ENCODE data around the gene RNF40.
A peak's percentile ranks its signal among the peaks of the same experiment; 100 is the strongest.

RNF40 gene

DNA sequence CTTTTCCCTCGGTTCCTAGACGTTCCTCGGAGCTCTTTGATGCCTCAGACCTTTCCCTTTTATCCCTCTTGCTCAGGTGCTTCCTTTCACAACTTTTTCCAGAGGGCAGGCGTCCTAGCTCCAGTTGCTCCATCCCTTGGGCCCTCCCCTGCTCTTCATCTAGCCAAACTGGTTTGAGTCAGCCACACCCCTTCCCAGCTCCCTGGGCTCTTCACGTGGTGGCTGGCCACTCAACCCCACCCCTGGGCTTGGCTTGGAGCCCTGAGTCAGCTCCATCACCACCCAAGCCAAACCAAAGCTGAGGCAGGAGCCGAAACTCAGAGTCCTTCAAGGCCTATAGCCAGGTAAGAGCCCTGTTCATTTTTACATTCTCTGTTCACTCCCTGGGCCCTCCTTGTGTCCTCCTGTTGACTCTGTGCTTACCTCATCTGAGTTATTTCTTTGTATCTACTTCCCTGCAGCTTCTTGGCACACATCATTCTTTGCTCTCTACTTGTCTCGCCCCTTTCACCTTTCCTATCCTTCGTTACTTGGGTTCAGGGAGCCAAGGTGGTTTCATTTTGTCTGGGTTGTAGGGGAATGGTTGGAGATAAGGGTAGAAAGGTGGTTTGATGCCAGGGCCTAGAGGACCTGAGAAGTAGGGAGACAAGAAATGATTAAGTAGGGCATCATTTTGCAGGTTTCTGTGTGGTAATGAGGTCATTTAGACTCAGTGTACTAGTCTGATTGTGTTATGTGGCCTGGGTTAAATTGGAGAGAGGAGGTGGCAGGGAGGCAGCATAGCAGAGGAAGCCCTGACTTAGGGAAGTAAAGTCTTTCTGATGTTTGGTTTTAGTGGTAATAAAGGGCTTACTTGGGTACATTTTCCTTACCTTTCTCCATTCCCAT lies 21.5 kb upstream of the RNF40 start:
- peak; percentile 96 for DNase-seq (ENCODE audit: low spot score)

DNA sequence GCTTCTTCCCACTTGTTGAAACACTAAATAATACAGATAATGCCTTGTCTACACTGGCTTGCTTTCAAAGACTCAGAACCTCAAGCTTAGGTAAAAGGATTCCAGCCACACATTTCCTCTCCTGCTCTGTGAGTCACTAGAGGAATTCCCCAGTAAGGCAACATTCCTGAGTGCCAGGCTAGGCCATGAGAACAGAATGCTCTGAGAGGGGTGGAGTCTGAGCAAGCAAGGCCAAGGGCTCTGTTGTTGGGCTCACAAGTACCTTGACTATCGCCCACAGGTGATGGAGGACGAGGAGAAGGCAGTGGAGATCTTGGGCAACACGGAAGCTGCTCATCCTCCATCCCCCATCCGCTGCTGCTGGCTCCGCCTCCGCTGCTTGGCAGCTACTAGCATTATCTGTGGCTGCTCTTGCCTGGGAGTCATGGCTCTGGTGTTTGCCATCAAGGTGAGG lies 20.6 kb upstream of the RNF40 start:
- peak; percentile 87 for DNase-seq (ENCODE audit: low spot score)

DNA sequence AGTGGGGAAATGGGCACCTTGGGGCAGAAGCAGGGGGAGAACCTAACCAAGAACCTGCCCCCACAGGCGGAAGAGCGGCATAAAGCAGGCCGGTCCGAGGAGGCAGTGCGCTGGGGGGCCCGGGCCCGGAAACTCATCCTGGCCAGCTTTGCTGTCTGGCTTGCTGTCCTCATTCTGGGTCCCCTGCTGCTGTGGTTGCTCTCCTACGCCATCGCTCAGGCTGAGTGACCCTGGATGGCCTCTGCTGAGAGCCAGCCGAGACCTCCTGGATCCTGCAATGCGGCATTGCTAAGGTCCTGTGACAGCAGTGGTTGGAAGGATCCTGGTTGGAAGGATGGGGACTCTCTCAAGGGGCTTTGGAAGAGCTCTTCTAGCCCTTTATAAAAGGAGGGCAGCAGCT lies 18.4 kb upstream of the RNF40 start:
- DNase-seq (ENCODE audit: low spot score): no peak

DNA sequence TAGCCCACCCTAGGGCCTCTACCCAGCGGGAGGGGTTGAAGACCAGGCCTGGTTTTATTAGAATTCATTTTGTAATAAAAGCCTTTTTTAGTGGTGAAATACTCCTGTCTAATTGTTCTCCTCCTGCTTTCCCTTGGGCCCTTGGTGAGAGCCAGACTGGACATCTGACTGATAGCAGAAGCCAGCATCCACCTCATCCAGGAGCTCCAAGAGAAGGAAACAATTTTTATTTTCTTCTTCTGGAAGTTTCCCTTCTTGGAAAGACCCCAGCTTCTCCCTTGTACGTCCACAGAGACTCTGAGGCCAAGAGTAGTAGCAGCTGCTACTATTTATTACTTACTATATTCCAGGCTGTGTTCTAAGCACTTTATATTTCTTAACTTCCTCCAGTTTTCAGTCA lies 17.9 kb upstream of the RNF40 start:
- no peak for DNase-seq (ENCODE audit: low spot score)

DNA sequence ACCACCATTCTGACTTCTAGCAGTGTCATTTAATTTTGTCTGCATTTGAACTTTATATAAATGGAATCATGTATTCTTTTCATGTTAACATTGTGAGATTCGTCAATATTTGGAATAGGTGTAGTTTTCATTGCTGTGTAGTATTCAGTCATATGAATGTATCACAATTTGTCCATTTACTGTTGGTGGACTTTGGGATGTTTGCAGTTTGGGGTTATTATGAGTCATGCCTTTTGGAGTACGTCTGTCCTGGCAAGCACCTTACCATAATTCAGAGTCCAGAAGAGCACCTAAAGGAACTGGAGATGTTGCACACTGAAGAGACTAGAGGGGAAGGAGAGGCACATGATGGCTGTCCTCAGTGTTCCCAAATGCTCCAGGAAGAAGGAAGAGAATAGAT lies 17.0 kb upstream of the RNF40 start:
- no peak for DNase-seq (ENCODE audit: low spot score)

DNA sequence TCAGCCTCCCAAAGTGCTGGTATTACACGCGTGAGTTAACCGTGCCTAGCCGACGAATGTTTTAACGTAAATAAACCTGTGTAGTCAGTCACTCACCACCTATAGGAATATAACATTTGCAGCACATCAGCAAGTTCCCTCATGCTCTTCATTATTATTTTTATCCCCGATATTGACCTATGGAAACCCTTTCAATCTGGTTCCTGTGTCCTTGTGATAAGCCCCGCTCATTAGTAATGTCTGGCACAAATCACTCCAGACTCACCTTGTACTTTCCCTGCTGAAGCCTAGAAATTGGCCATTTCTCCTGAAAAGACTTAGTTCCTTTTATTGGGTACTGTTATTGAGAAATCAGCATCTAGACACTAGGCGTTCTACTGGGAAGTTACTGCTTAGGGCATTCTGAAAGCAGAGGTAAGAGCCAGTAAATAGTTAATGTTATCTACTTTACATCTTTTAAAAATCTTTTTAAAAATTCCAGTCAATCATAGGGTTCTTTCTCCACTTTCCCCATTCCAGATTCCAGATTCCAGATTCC lies 15.4 kb upstream of the RNF40 start:
- DNase-seq (ENCODE audit: low spot score): no peak

DNA sequence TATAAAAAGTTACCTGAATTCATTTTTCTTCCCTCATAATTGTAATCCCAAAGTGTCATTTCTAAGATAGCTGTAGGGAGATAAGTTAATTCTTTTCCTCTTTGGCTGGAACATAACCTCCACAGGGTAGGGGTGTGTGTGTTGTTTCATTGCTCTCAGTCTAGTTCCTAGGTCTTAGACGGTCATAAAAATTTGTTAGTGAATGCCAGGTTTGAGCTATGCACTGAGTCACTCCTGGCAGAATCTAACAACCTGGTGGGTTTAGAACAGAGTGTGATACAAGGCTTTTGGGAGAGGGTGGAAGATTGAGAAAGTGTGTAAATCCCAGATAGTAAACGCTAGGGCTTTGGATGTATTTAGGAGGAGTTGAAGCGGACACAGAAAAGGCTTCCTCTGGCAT lies 14.8 kb upstream of the RNF40 start:
- peak; percentile 45 for DNase-seq (ENCODE audit: low spot score)

DNA sequence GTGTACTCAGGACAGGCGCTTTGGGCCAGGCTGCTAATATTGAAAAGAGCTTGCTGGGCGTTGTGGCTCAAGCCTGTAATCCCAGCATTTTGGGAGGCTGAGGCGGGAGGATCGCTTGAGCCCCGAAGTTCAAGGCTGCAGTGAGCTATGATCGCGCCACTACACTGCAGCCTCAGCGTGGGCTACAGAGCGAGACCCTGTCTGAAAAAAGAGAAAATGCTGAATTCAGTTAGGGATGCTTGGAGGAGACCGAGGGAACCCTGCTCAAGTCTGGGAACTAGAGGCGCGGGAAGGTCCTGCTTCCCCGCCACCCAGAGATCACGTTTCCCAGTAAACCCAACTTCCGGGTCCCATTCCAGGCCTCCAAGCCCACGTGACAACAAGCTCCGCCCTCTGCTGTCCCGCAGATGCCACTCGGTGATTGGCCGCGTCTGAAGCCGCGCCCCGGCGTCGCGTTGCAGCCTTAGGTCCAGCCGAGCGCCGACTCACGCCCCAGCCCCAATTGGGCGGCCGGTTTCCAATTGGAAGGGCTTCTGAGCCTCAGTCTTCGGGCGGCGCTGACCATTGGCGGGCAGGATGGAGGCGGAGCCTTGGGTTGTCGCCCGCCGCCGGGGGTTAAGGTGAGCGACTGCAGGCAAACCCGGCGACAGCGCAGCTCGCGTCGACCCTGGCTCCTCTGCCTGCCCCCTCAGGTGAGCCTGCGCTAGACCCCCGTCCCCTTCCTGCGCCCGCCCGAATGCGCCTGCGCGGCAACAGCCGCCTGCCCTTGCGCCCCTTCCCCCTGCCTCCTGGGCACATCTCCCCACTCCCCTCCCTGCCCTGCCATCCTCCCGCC lies 14.1 kb upstream of the RNF40 start, which contains the start of gene PHKG2:
TSS of gene PHKG2 (plus strand) at position 627 of the 835 bp plus-strand sequence. CDS start 396 bp downstream, outside the sequence.
- DNase-seq (ENCODE audit: low spot score): peak; percentile 99

DNA sequence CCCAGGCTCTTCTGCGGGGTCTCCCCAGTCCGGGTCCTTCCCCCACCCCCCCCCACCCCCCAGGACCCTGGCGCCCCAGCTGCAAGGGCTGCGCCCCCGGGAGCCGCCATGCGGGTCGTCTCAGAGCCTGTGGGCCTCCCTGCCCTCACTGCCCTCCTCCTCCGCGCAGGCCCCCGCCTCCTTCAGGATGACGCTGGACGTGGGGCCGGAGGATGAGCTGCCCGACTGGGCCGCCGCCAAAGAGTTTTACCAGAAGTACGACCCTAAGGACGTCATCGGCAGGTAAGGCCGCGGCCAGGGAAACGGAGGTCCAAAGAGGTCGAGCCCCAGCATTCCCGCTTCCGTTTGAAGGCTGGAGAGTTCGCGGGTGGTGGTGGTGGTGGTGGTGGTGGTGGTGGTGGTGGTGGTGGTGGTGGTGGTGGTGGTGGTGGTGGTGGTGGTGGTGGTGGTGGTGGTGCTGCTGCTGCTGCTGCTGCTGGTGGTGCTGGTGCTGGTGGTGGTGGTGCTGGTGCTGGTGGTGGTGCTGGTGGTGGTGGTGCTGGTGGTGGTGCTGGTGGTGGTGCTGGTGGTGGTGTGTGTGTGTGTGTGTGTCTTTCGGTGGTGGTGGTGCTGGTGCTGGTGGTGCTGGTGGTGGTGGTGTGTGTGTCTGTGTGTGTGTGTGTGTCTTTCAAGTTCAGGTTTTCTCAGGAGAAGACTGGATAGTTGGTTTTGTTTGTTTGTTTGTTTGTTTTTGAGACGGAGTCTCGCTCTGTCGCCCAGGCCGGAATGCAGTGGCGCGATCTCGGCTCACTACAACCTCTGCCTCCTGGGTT lies 13.3 kb upstream of the RNF40 start:
- peak; percentile 55 for DNase-seq (ENCODE audit: low spot score)

DNA sequence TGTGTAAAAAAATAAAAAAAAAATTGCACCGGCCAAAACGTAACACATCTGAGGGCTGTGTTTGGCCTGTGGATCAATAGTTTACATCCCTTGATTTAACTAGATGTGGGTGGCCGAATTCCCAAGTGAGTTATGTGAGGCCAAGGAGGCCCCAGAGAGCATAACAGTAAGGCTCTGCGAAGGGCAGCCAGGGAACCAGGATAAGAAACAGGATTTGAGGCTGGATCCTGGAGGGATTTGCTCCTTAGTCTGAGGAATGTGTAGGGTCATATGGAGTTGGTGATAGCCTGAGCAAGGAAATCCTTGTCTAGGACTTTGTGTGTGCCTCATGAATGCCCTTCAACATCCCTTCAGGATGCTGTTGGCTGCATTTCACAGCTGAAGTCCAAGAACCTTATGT lies 11.9 kb upstream of the RNF40 start:
- DNase-seq (ENCODE audit: low spot score): no peak

DNA sequence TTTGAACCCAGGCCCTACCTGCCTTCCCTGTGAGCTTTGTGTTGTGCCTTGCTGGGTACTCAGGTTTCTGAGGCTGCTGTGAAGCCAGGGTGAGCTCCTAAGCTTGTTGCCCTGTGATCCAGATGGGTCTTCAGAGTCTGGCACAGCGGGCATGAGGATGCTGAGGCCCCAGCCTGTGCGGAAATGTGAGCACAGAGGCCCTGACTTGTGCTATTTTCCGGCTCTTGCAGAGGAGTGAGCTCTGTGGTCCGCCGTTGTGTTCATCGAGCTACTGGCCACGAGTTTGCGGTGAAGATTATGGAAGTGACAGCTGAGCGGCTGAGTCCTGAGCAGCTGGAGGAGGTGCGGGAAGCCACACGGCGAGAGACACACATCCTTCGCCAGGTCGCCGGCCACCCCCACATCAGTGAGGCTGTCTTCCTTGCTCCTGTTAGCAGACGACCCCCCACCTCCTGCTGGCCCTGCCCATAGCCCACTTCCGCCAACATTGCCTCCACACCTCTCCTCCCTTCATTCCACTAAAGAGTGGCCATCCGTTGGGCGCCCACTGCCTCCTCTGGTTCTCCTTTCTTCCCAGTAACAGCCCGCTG lies 11.2 kb upstream of the RNF40 start:
- no peak for DNase-seq (ENCODE audit: low spot score)

DNA sequence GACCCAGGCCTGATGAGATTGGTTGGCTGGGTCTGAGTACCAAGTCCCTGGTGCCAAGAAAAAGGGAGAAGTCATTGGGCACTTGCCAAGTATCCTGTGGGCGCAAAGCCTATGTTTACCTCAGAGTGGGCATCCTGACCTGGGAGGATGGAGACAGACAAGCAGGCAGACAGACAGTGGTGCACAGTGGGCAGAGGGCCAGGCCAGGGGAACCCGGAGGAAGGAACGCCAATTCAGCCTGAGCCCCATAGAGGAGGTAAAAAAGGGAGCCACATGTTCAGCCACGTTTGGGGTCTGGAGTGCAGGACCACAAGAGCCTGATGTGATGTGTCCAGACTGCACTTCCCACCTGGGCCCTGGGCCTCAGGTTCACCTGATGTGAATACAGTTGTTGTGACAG lies 8.5 kb upstream of the RNF40 start:
- DNase-seq (ENCODE audit: low spot score): no peak

DNA sequence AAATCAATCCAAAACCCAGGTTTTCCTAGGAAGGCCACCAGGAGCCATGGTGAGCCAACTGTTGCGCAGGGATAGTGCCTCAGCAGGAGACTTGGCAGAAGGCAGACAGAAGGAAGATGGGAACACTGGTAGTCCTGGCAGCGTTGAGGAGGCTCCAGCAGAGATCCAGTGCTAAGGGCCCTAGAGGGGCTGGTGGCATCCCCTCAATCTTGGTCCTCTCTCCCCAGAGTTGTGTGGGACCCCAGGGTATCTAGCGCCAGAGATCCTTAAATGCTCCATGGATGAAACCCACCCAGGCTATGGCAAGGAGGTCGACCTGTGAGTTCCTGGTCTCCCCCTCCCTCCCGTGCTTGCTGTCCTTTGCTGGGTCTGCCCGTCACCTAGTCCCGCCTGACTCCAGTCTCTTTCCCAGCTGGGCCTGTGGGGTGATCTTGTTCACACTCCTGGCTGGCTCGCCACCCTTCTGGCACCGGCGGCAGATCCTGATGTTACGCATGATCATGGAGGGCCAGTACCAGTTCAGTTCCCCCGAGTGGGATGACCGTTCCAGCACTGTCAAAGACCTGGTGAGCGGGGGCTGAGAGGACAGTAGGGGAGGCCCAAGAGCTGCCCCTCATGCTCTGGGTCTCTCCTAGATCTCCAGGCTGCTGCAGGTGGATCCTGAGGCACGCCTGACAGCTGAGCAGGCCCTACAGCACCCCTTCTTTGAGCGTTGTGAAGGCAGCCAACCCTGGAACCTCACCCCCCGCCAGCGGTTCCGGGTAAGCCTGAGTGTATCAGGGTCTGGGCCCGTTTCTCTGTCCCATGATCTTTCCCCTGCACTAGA lies 6.0 kb upstream of the RNF40 start:
- DNase-seq (ENCODE audit: low spot score): no peak

DNA sequence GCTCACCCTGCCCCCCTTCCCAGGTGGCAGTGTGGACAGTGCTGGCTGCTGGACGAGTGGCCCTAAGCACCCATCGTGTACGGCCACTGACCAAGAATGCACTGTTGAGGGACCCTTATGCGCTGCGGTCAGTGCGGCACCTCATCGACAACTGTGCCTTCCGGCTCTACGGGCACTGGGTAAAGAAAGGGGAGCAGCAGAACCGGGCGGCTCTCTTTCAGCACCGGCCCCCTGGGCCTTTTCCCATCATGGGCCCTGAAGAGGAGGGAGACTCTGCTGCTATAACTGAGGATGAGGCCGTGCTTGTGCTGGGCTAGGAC lies 5.4 kb upstream of the RNF40 start:
- DNase-seq (ENCODE audit: low spot score): no peak

DNA sequence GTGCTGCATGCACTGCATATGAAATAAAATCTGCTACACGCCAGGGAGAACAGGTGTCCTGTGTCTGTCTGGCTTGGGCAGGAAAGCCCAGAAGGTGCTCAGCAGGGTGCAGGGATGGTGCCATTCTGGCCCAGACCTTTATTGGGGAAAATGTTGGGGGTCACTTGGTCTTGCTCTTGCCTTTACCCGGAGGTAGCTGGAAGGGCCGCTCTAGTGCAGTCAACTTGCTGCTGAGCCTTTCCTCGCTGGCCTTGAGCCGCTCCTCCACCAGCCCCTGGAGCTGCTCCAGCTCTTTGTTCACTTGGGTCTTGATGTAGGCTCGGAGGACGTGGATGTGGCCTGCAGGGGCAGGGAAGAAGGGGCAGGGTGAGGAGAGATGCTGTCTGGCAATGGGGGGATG lies 4.8 kb upstream of the RNF40 start:
- no peak for DNase-seq (ENCODE audit: low spot score)

DNA sequence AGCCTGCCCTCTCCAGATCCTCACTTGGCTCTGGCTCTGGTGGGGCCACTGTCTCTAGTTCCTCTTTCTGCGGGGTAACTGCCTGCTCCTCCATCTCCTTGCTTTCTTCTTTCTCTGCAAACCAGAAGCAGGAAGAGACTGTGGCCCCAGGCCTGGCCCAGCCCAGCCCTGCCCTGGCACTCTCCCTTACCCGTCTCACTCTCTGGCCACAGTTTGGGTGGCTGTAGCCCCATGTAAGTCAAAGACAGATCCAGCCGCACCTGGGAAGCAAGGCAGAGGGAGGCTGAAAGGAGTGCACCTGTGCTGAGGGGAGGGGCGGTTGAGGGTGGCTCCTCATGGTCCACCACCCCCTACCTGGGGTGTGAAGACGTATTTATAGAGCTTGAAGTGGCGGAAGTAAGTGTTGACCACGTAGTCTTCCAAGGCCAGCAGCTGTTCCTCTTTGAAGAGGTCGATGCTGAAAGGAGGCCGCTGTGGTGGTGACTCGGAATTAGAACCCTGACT lies 3.1 kb upstream of the RNF40 start:
- DNase-seq (ENCODE audit: low spot score): no peak

DNA sequence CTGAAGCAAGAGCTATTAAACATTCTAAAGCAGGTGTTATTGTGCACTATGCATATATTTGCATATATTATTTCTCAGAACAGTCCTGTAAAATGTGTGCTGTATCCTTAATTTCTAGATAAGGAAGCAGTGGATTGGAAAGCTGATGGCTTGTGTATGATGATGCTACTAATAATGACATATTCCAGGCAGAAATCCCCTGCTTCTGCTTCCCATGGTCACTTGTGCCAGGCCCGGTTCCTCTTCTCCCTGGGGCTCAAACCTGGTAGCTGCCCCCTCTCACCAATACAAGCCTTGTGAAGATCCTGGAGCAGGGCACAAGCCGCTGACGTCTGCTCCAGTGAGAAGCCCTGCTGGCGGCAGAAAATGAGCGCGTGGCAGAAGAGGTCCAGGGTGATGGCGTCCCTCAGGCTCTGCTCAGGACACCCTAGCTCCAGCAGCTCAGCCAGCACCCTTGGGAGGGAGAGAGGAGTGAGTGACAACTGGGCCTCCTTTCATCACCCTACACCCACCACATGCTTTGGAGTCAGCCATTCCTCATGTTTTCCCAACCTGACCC lies 2.0 kb upstream of the RNF40 start:
- DNase-seq (ENCODE audit: low spot score): no peak

DNA sequence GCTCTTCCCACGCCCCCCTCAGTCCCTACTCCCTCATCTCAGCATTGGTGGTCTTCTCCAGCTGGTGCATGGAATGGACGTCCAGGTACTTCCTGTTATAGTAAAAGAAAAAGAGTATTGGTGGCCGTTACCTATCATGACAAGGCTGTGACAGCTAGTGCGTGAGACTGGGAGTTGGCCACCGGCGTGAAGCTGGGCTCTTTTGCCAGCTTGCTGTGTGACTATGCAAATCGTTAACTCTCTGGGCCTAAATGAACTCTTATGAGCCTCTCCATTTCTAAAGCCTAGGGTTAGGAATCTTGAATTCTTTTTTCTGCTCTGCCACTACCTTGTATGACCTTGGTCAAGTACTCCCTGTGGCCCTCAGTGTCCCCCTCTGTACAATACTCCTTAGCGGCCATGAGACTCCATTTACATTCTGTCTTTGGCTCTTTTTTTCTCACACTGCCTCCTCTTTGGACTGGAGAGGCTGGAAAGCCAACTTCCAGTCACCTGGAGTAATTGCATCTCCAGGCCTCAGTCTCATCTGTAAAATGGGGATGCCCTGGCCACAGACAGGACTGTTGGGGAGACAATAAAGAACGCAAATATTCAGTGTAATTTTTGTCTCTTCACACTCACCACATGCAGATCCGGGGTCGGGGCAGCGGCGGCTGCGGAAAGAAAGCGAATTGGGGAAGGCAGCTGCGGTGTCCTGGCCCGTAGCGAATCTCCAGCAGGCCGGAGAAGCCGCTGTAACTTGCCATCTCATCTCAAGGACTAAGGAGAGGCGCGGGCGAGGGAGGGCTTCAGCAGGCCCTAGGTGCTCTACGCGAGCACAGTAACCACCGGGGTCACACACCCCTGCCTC lies 1.3 kb upstream of the RNF40 start:
- no peak for DNase-seq (ENCODE audit: low spot score)

DNA sequence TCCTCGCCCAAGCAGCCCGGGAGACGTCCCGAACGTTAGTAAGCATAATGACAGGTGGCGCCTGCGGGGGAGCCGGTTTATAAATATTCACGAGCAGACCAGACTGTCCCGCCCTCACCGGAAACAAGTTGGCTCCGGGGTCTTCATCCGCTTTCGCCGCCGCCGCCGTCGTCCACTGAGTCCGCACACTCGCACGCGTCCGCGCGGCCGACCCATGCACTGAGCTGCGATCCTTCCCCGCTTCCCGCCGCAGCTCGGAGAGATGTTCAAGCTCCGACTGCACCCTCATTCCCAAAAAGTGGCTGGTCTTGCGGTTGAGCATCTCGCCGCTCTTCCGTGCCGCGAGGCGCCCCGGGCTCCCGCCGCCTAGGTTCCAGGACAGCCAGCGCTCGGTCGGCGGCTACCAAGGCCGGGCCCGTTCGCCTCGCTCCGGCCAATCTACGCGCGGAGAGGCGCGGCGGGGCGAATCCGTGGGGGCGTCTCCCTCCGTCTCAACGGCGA lies 645 bp upstream of the RNF40 start:
- peak; percentile 36 for DNase-seq (ENCODE audit: low spot score)

Data from AG08395 (cell line).